Kidney capillary endothelial cell (primary cell): ENCODE results near the gene FAU.

Experiments used
- DNase-seq: peaks from one replicate; pipeline ENCODE4 v3.0.0-alpha.2; 2018; ENCODE audit warnings: low spot score

The FAU gene

DNA sequence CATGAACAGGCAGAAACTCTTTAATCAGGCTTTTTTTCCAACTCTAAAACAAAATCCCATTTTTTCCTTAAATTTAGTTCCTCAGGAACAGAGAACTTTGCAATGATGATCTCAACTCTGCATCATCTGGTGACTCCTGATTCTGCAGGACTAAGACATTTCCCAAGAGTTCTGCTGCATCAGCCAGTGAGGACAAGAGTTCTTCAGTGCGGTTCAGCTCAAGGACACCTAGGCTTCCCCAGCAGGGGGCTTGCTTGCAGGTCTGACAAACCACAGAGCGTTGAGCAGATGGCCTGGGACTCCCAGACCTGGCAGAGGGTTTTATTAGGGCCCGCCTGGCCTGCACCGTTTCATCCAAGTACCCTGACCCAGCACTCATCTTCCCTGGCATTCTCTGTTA is 44.5 kb downstream of the FAU start:
- no peak for DNase-seq

DNA sequence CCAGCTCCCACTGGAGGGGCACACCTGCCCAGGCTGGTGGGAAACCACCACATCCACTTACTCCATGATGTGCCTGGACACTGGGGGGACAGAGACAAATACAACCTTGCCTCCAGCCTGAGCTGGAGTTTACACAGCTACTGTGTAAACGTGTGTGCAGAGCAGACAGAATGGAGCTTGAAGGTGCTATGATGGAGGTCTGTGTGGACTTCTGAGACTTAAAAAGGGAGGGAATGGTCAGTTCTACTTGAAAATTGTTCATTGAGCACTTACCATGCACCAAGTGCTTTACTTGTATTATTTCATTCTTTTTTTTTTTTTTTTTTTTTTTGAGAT is 49.3 kb downstream of the FAU start:
- no peak for DNase-seq

DNA sequence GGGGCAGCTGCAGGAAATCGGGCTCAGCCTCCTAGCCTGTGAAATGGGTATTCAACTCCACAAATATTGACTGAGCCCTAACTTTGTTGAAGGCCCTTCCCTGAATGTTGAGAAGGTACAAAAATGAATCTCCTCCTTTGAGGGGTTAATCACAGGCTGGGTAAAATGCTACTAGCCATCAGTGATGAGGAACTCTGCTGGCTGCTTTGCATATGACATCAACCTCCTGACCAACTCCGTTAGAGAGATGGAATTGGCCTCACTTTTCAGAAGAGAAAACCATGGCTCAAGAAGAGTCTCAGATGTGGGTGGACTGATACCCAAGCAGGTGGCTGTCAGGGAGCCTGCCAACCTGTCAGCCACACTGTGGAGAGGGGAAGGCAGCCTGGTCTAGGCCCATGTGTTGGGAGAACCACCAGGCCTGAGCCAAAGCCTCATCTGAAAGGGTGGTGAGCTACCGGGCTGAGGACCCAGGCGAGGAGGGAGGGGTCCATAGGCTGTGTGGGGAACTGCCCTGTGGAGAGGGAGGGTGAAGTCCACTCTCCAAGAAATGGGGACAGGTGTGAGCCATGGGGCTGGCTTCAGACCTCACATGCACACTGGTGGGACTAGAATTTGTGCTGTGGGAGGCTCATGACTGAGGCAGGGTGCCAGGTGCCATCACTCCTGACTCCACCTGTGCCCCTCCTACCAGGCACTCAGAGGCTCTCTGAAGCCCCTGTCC is 49.9 kb downstream of the FAU start:
- DNase-seq: no peak
